K562 (cell line): ENCODE results near the gene VEGFB. TPM values are rescaled to one million over a fixed set of nuclear protein-coding genes. Genes with fewer than 3 reads are reported as not detected.
A peak's percentile ranks its signal among the peaks of the same experiment; 100 is the strongest.

Experiments used
- ATAC-seq: fragments of 200-7000 bp; cut with Tn5 transposase; 3 replicates; pipeline ENCODE4 v1.9.1; 2020; ENCODE audit warnings: moderate library complexity
- BruUV-seq: library from RNA; stranded (reverse); fragments of 400-500 nt; replicated peaks from 2 replicates; lab custom pipeline; 2021; lab: Mats Ljungman, UMichigan
- CTCF ChIA-PET: fragments of 300-600 bp; formaldehyde crosslinking; extraction: SDS; loops from one replicate; lab custom pipeline; 2021; ENCODE audit warnings: low intra/inter-chr PET ratio; lab: Yijun Ruan, JAX
- POLR2A ChIA-PET: fragments of 300-600, 350-650 bp; sonication (Branson Sonifier 250); formaldehyde crosslinking; extraction: SDS; loops from one replicate; lab custom pipeline; 2021; ENCODE audit warnings: antibody characterized with exemption, inconsistent platforms; lab: Yijun Ruan, JAX
- DNase-seq, 4 experiments: peaks; one replicate each; pipeline versions ENCODE4 v3.0.0 to v3.0.0-alpha.2; 2011 to 2018; ENCODE audit warnings: low spot score in 3 of 4, mixed read lengths in 3 of 4; ENCODE audit errors: extremely low read depth in 1 of 4
- FAIRE-seq: peaks from 2 replicates; lab custom pipeline; 2011; peaks lifted over from hg19 to GRCh38; lab: Jason Lieb, UNC
- H2AFZ ChIP-seq: 2 replicates; pipeline ENCODE4 v1.6.0; 2011; ENCODE audit warnings: low read depth, low read length, control low read depth, inconsistent platforms
- H3K27ac ChIP-seq: fragments of 200-600 bp; 3 replicates; pipeline ENCODE4 v1.8.0; 2011; ENCODE audit warnings: low read depth, mild to moderate bottlenecking, control low read depth, inconsistent platforms, low read length, moderate library complexity, mixed read lengths; ENCODE audit errors: extremely low read depth
- H3K27me3 ChIP-seq, 2 experiments: fragments of 300-600 bp in 1 of 2; 2 replicates in 1 of 2; 3 replicates in 1 of 2; pipeline versions ENCODE4 v1.6.0 to v1.8.0; 2011; ENCODE audit warnings: inconsistent platforms in 2 of 2, low read length in 2 of 2, mild to moderate bottlenecking in 1 of 2, mixed read lengths in 1 of 2, moderate library complexity in 1 of 2; ENCODE audit not compliant: control insufficient read depth in 2 of 2, insufficient read depth in 2 of 2
- H3K36me3 ChIP-seq: fragments of 300-600 bp; 3 replicates; pipeline ENCODE4 v1.8.0; 2011; ENCODE audit warnings: mild to moderate bottlenecking, low read length, inconsistent platforms; ENCODE audit not compliant: control insufficient read depth, insufficient read depth
- H3K4me1 ChIP-seq, 2 experiments: fragments of 200-600 bp in 1 of 2; replicated peaks in 1 of 2; 2 replicates in 1 of 2; 3 replicates in 1 of 2; pipeline versions ENCODE4 v1.5.1 to v1.8.0; 2011; ENCODE audit warnings: inconsistent platforms in 2 of 2, low read length in 2 of 2, mild to moderate bottlenecking in 1 of 2, mixed read lengths in 1 of 2, moderate library complexity in 1 of 2; ENCODE audit not compliant: control insufficient read depth in 2 of 2, insufficient read depth in 2 of 2
- H3K4me2 ChIP-seq: 2 replicates; pipeline ENCODE4 v1.6.1; 2011; ENCODE audit warnings: low read length, control low read depth, inconsistent platforms, mixed read lengths; ENCODE audit not compliant: insufficient read depth
- H3K4me3 ChIP-seq: fragments of 200-600 bp; sonication (generic), shearing (Covaris generic); 2 replicates; pipeline ENCODE4 v1.5.1; 2016; ENCODE audit warnings: control low read depth, inconsistent platforms
- H3K79me2 ChIP-seq: fragments of 200-600 bp; 3 replicates; pipeline ENCODE4 v1.8.0; 2011; ENCODE audit warnings: low read length, inconsistent platforms; ENCODE audit not compliant: control insufficient read depth, insufficient read depth
- H3K9ac ChIP-seq, 2 experiments: 2 replicates each; pipeline versions ENCODE4 v1.6.0 to v1.6.1; 2011; ENCODE audit warnings: low read depth in 2 of 2, low read length in 2 of 2, control low read depth in 1 of 2, inconsistent platforms in 1 of 2, mild to moderate bottlenecking in 1 of 2, mixed read lengths in 1 of 2; ENCODE audit not compliant: insufficient read depth in 1 of 2
- H3K9me1 ChIP-seq: one replicate; pipeline ENCODE4 v1.6.0; 2011; ENCODE audit warnings: inconsistent platforms, mild to moderate bottlenecking, low read length, moderate library complexity; ENCODE audit not compliant: control insufficient read depth, insufficient read depth
- H3K9me3 ChIP-seq: replicated peaks from 2 replicates; pipeline ENCODE4 v1.5.1; 2011; ENCODE audit warnings: low read depth, low read length, inconsistent platforms; ENCODE audit not compliant: control insufficient read depth, insufficient read depth
- H4K20me1 ChIP-seq: replicated peaks from 2 replicates; pipeline ENCODE4 v1.6.1; 2011; ENCODE audit warnings: low read length, inconsistent platforms, mixed read lengths; ENCODE audit not compliant: control insufficient read depth, insufficient read depth
- CBX8 ChIP-seq: fragments of 200-600 bp; sonication (generic); IDR thresholded peaks from 2 replicates; pipeline ENCODE4 v1.6.1; 2012; ENCODE audit warnings: borderline replicate concordance, mixed run types, low read depth, mild to moderate bottlenecking, moderate library complexity, mixed read lengths, low read length, control low read depth, inconsistent platforms; ENCODE audit not compliant: poor library complexity, severe bottlenecking; ENCODE audit errors: extremely low read depth
- HOMEZ ChIP-seq: fragments of 250-450 bp; sonication (Bioruptor Pico); IDR thresholded peaks from 2 replicates; pipeline ENCODE4 v1.4.0; 2020; ENCODE audit warnings: mild to moderate bottlenecking, moderate library complexity
- MTA2 ChIP-seq: fragments of 450-650 bp; IDR thresholded peaks from 2 replicates; pipeline ENCODE4 v1.6.1; 2016; ENCODE audit warnings: low read depth
- PCBP1 ChIP-seq: fragments of 200-400 bp; formaldehyde crosslinking; IDR thresholded peaks from 2 replicates; pipeline ENCODE4 v1.6.1; 2018; ENCODE audit warnings: mild to moderate bottlenecking, low read depth, low read length; ENCODE audit not compliant: poor library complexity, severe bottlenecking
- POLR2G ChIP-seq: fragments of 200-400 bp; formaldehyde crosslinking; IDR thresholded peaks from 2 replicates; pipeline ENCODE4 v1.6.1; 2017; ENCODE audit warnings: low read depth, mild to moderate bottlenecking, antibody characterized with exemption, low read length, moderate library complexity
- RBFOX2 ChIP-seq: fragments of 200-400 bp; formaldehyde crosslinking; IDR thresholded peaks from 2 replicates; pipeline ENCODE4 v1.6.1; 2017; ENCODE audit warnings: low read depth, mild to moderate bottlenecking, low read length, moderate library complexity
- SRSF3 ChIP-seq: fragments of 200-400 bp; formaldehyde crosslinking; IDR thresholded peaks from 2 replicates; pipeline ENCODE4 v1.6.1; 2016; ENCODE audit warnings: mild to moderate bottlenecking, low read length, moderate library complexity; ENCODE audit not compliant: insufficient read depth
- TCF15 ChIP-seq: fragments of 250-450 bp; sonication (Bioruptor Pico); IDR thresholded peaks from 2 replicates; pipeline ENCODE4 v1.8.0; 2022; ENCODE audit warnings: moderate library complexity, mild to moderate bottlenecking, inconsistent platforms
- U2AF1 ChIP-seq: fragments of 200-400 bp; formaldehyde crosslinking; optimal IDR thresholded peaks from 2 replicates; pipeline ENCODE3; 2017; ENCODE audit warnings: mild to moderate bottlenecking, low read depth, low read length, moderate library complexity
- ZFX ChIP-seq: sonication (generic); formaldehyde crosslinking; IDR thresholded peaks from 2 replicates; pipeline ENCODE4 v1.8.0; 2022; ENCODE audit warnings: mild to moderate bottlenecking, missing genetic modification reagents, moderate library complexity
- ZNF561 ChIP-seq: fragments of 450-650 bp; formaldehyde crosslinking; conservative IDR thresholded peaks from 2 replicates; pipeline ENCODE4 v1.4.0; 2020; ENCODE audit warnings: mild to moderate bottlenecking, moderate library complexity
- WGBS: fragments of 100-300 bp; shearing (Covaris generic); methylation state at CpG from one replicate; pipeline ENCODE4 v1.1.6; 2016; ENCODE audit warnings: low coverage, mixed read lengths; ENCODE audit not compliant: insufficient coverage; ENCODE audit errors: missing lambda C conversion rate; 5-methylcytosine and 5-hydroxymethylcytosine counted together
- in situ Hi-C: fragments of 300-500 bp; cut with MboI; formaldehyde crosslinking; loops from 4 replicates; pipeline ENCODE4 v1.15.0; 2018; ENCODE audit warnings: inconsistent platforms, mixed read lengths
- intact Hi-C: fragments of 100-400 bp; cut with micrococcal nuclease; formaldehyde crosslinking; loops from 2 replicates; pipeline ENCODE4 v1.14.2; 2022
- polyA plus RNA-seq, 8 experiments: library from polyadenylated mRNA; depleted of rRNA in 4 of 8; stranded (reverse) in 5 of 8; unstranded in 3 of 8; fragments of >200 nt; fragmentation: Nextera tagmentation in 2 of 8; fragmentation: Illumina TruSeq in 1 of 8; extraction: Ambion mirVana in 2 of 8; extraction: Trizol in 1 of 8; gene quantifications; 2 replicates each; pipeline versions ENCODE4 v1.2.1 to v1.2.3, GENCODE V29; 2011 to 2014; ENCODE audit warnings: inconsistent platforms in 1 of 8, missing spikeins in 1 of 8
- total RNA-seq, 7 experiments: library from RNA; depleted of rRNA in 6 of 7; stranded (reverse); fragments of >200 nt in 6 of 7; fragmentation: Illumina TruSeq in 2 of 7; extraction: Trizol in 2 of 7; gene quantifications; 2 replicates each; pipeline versions ENCODE4 v1.2.1 to v1.2.3, GENCODE V29; 2011 to 2021; ENCODE audit warnings: low replicate concordance in 1 of 7

VEGFB gene
- total and polyA plus RNA-seq, 9 of the 15 experiments (the other 6 are each of a cell fraction or from before 2014, with no cell fraction given) = 11.0 to 83.4 (median 25.7) TPM

- CTCF ChIA-PET = no interaction called here
- ATAC-seq (no peak), DNase-seq (no peak), FAIRE-seq (no peak)
- Histone ChIP-seq H3K27me3 (no peaks in the 10 kb centered on the region), H4K20me1 (0 out of 2 replicates have a peak, but pooled peaks cover 4% of the 10 kb centered on the region), H3K79me2 (peaks cover 4% of the 10 kb centered on the region; the same call in 1 of the 3 replicates), H3K36me3 (peaks cover 89% of the 10 kb centered on the region), H3K9ac (peak overlapping the region in 1 of 2 experiments; percentile 67; a peak in 2 of 4 replicates), H3K9me1 (peaks cover 1% of the 10 kb centered on the region), H3K4me2 (no peak overlapping the region), H2AFZ (no peak overlapping the region), H3K27ac (no peak overlapping the region), H3K9me3 (no peaks in the 10 kb centered on the region), H3K4me1 (peaks cover 8 to 51% of the 10 kb centered on the region in 2 experiments), H3K4me3 (no peak overlapping the region)
- TF ChIP-seq ZFX (no peak), POLR2G (peak; percentile 52; the same call in 1 of the 2 replicates), PCBP1 (no peak), CBX8 (no peak), MTA2 (no peak), ZNF561 (no peak), U2AF1 (no peak), SRSF3 (no peak), RBFOX2 (peak; percentile 53), HOMEZ (CRISPR knock-in tag) (no peak), TCF15 (CRISPR knock-in tag) (no peak)
- in situ Hi-C loops = no loop called here
- no TSS peak for BruUV-seq
- WGBS = 86% methylated on average over 27 of the region's 29 CpGs
- POLR2A ChIA-PET = interaction anchor here (0.6 to 2.4 kb wide), 6 partner anchors 7 to 66 kb away, joined by 3 to 7 read pairs (median 4); partner anchors contain the start of genes PLCB3 and PPP1R14B
- intact Hi-C loops = no loop called here
These were observed 28.9 kb downstream of the VEGFB start for GRCh38 chr11:64263021-64263946.
